Measurements from ENCODE around the gene GTF2IRD1.

GTF2IRD1 gene

GRCh38 chr7:74512762-74513161 is 59.1 kb downstream of the GTF2IRD1 start:
- Histone ChIP-seq H3K36me3 (ENCODE audit: control insufficient read depth, insufficient read depth, low read length) (peaks cover 13% of the 10 kb centered on the region), H3K4me3 (ENCODE audit: insufficient read depth, low read depth, low read length) (no peak overlapping the region), H3K27ac (ENCODE audit: insufficient read depth, low read depth, low read length, poor library complexity, severe bottlenecking) (no peak overlapping the region), H3K9me3 (ENCODE audit: control insufficient read depth, low read length) (no peaks in the 10 kb centered on the region), H3K27me3 (ENCODE audit: control insufficient read depth, insufficient read depth, low read length, poor library complexity, severe bottlenecking) (no peaks in the 10 kb centered on the region), H3K4me1 (ENCODE audit: control insufficient read depth, insufficient read depth, low read length) (no peaks in the 10 kb centered on the region)
- WGBS, 2 experiments: 95 to 96% methylated on average over 18 of the region's 18 CpGs

GRCh38 chr7:74514131-74514591 is 60.5 kb downstream of the GTF2IRD1 start:
- H3K4me1 ChIP-seq (ENCODE audit: control insufficient read depth, insufficient read depth, low read length): no peaks in the 10 kb centered on the region
- no peak overlapping the region for H3K4me3 ChIP-seq (ENCODE audit: insufficient read depth, low read depth, low read length)
- no peaks in the 10 kb centered on the region for H3K9me3 ChIP-seq (ENCODE audit: control insufficient read depth, low read length)
- no peak overlapping the region for H3K27ac ChIP-seq (ENCODE audit: insufficient read depth, low read depth, low read length, poor library complexity, severe bottlenecking)
- 93 to 94% methylated on average over 11 of the region's 11 CpGs for WGBS, 2 experiments
- no peaks in the 10 kb centered on the region for H3K27me3 ChIP-seq (ENCODE audit: control insufficient read depth, insufficient read depth, low read length, poor library complexity, severe bottlenecking)
- H3K36me3 ChIP-seq (ENCODE audit: control insufficient read depth, insufficient read depth, low read length): peaks cover 15% of the 10 kb centered on the region

DNA sequence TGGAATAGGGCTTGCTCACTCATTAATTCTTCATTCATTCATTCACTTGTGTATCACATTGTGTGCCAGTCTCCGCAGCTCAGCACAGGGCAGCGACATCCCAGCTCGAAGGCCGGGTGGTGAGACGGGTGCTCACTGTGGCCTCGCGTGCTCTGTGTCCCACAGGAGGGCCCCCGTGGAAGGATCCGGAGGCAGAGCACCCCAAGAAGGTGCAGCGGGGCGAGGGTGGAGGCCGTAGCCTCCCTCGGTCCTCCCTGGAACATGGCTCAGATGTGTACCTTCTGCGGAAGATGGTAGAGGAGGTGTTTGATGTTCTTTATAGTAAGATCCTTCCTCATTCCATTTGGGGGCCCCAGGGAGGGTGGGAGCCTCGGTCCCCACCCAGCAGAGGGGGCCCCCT is 61.6 kb downstream of the GTF2IRD1 start:
- Histone ChIP-seq H3K27me3 (ENCODE audit: control insufficient read depth, insufficient read depth, low read length, poor library complexity, severe bottlenecking) (no peaks in the 10 kb centered on the region), H3K27ac (ENCODE audit: insufficient read depth, low read depth, low read length, poor library complexity, severe bottlenecking) (no peak overlapping the region), H3K4me1 (ENCODE audit: control insufficient read depth, insufficient read depth, low read length) (no peaks in the 10 kb centered on the region), H3K4me3 (ENCODE audit: insufficient read depth, low read depth, low read length) (no peak overlapping the region), H3K36me3 (ENCODE audit: control insufficient read depth, insufficient read depth, low read length) (peaks cover 26% of the 10 kb centered on the region), H3K9me3 (ENCODE audit: control insufficient read depth, low read length) (no peaks in the 10 kb centered on the region)
- WGBS, 2 experiments: 95 to 96% methylated on average over 15 of the region's 15 CpGs

- H3K27ac ChIP-seq (ENCODE audit: insufficient read depth, low read depth, low read length, poor library complexity, severe bottlenecking): no peak overlapping the region
- H3K27me3 ChIP-seq (ENCODE audit: control insufficient read depth, insufficient read depth, low read length, poor library complexity, severe bottlenecking): no peaks in the 10 kb centered on the region
- peaks cover 34% of the 10 kb centered on the region for H3K36me3 ChIP-seq (ENCODE audit: control insufficient read depth, insufficient read depth, low read length)
- H3K4me3 ChIP-seq (ENCODE audit: insufficient read depth, low read depth, low read length): no peak overlapping the region
- H3K4me1 ChIP-seq (ENCODE audit: control insufficient read depth, insufficient read depth, low read length): no peaks in the 10 kb centered on the region
- 91 to 100% methylated on average over 3 of the region's 3 CpGs for WGBS, 2 experiments
- no peaks in the 10 kb centered on the region for H3K9me3 ChIP-seq (ENCODE audit: control insufficient read depth, low read length)
Measured at GRCh38 chr7:74516214-74516613, 62.5 kb downstream of the GTF2IRD1 start.

DNA sequence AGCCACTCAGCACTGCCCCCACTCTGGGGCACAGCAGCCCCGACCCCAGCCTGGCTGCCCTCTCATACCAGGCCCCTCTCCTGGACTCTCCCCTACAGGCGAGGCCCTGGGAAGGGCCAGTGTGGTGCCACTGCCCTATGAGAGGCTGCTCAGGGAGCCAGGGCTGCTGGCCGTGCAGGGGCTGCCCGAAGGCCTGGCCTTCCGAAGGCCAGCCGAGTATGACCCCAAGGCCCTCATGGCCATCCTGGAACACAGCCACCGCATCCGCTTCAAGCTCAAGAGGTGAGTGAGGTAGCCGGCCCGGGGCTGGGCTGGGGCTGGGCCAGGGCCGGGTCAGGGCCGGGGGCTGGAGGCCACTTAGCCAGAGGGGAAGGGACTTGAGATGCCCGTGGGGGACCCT is 64.3 kb downstream of the GTF2IRD1 start:
- H3K4me1 ChIP-seq (ENCODE audit: control insufficient read depth, insufficient read depth, low read length): no peaks in the 10 kb centered on the region
- no peaks in the 10 kb centered on the region for H3K9me3 ChIP-seq (ENCODE audit: control insufficient read depth, low read length)
- no peaks in the 10 kb centered on the region for H3K27me3 ChIP-seq (ENCODE audit: control insufficient read depth, insufficient read depth, low read length, poor library complexity, severe bottlenecking)
- H3K27ac ChIP-seq (ENCODE audit: insufficient read depth, low read depth, low read length, poor library complexity, severe bottlenecking): no peak overlapping the region
- no peak overlapping the region for H3K4me3 ChIP-seq (ENCODE audit: insufficient read depth, low read depth, low read length)
- H3K36me3 ChIP-seq (ENCODE audit: control insufficient read depth, insufficient read depth, low read length): peaks cover 38% of the 10 kb centered on the region
- WGBS, 2 experiments: 95 to 97% methylated on average over 13 of the region's 13 CpGs

DNA sequence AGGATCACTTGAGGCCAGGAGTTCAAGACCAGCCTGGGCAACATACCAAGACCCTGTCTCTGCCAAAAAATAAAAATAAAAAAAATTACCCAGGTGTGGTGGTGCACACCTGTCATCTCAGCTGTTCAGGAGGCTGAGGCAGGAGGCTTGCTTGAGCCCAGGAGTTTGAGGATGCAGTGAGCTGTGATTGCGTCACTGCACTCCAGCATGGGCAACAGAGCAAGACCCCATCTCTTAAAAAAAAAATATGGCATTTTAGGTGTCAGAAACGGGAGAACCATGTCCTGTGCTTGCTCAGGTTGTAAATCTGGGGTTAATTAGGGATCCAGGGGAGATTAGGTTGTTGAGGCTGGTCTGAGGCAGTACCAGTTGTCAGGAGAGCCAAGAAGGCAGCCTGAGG is 64.9 kb downstream of the GTF2IRD1 start:
- no peaks in the 10 kb centered on the region for H3K27me3 ChIP-seq (ENCODE audit: control insufficient read depth, insufficient read depth, low read length, poor library complexity, severe bottlenecking)
- no peak overlapping the region for H3K4me3 ChIP-seq (ENCODE audit: insufficient read depth, low read depth, low read length)
- peaks cover 38% of the 10 kb centered on the region for H3K36me3 ChIP-seq (ENCODE audit: control insufficient read depth, insufficient read depth, low read length)
- H3K9me3 ChIP-seq (ENCODE audit: control insufficient read depth, low read length): no peaks in the 10 kb centered on the region
- no peak overlapping the region for H3K27ac ChIP-seq (ENCODE audit: insufficient read depth, low read depth, low read length, poor library complexity, severe bottlenecking)
- 88 to 93% methylated on average over 2 of the region's 2 CpGs for WGBS, 2 experiments
- no peaks in the 10 kb centered on the region for H3K4me1 ChIP-seq (ENCODE audit: control insufficient read depth, insufficient read depth, low read length)

- no peaks in the 10 kb centered on the region for H3K27me3 ChIP-seq (ENCODE audit: control insufficient read depth, insufficient read depth, low read length, poor library complexity, severe bottlenecking)
- 96 to 97% methylated on average over 14 of the region's 14 CpGs for WGBS, 2 experiments
- no peaks in the 10 kb centered on the region for H3K9me3 ChIP-seq (ENCODE audit: control insufficient read depth, low read length)
- no peak overlapping the region for H3K27ac ChIP-seq (ENCODE audit: insufficient read depth, low read depth, low read length, poor library complexity, severe bottlenecking)
- H3K4me1 ChIP-seq (ENCODE audit: control insufficient read depth, insufficient read depth, low read length): no peaks in the 10 kb centered on the region
- H3K4me3 ChIP-seq (ENCODE audit: insufficient read depth, low read depth, low read length): no peak overlapping the region
- H3K36me3 ChIP-seq (ENCODE audit: control insufficient read depth, insufficient read depth, low read length): peaks cover 35% of the 10 kb centered on the region
Measured at GRCh38 chr7:74519395-74519794, 65.7 kb downstream of the GTF2IRD1 start.

GRCh38 chr7:74521855-74522254 is 68.1 kb downstream of the GTF2IRD1 start:
- no peak overlapping the region for H3K4me3 ChIP-seq (ENCODE audit: insufficient read depth, low read depth, low read length)
- H3K27me3 ChIP-seq (ENCODE audit: control insufficient read depth, insufficient read depth, low read length, poor library complexity, severe bottlenecking): no peaks in the 10 kb centered on the region
- H3K4me1 ChIP-seq (ENCODE audit: control insufficient read depth, insufficient read depth, low read length): no peaks in the 10 kb centered on the region
- no peaks in the 10 kb centered on the region for H3K9me3 ChIP-seq (ENCODE audit: control insufficient read depth, low read length)
- H3K36me3 ChIP-seq (ENCODE audit: control insufficient read depth, insufficient read depth, low read length): peaks cover 33% of the 10 kb centered on the region
- WGBS, 2 experiments: 95% methylated on average over 10 of the region's 10 CpGs
- H3K27ac ChIP-seq (ENCODE audit: insufficient read depth, low read depth, low read length, poor library complexity, severe bottlenecking): no peak overlapping the region

DNA sequence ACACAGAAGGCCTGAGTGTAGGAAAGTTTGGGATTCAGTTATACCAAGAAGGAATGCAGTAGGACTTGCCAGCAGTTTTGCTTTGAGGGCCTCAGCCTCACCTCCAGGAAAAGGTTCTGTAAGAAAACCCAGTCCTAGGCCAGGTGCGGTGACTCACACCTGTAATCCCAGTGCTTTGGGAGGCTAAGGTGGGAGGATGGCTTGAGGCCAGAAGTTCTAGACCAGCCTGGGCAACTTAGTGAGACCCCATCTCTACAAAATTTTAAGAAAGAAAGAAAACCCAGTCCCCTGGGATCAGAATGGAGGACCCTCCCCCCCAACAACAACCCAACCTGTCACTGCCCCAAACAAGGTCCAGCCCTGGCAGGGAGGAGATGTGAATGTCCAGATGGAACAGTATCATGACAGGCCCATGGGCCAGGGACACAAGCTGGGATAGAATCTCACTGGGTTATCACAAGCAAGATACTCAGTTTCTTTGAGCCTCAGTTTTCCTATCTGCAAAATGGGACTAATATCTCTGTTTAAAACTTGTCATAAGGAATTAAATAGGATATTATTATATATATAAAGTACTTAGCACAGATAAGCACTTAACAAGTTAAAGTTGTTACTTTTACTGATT is 68.7 kb downstream of the GTF2IRD1 start:
- peaks cover 33% of the 10 kb centered on the region for H3K36me3 ChIP-seq (ENCODE audit: control insufficient read depth, insufficient read depth, low read length)
- H3K4me3 ChIP-seq (ENCODE audit: insufficient read depth, low read depth, low read length): no peak overlapping the region
- H3K27me3 ChIP-seq (ENCODE audit: control insufficient read depth, insufficient read depth, low read length, poor library complexity, severe bottlenecking): no peaks in the 10 kb centered on the region
- no peaks in the 10 kb centered on the region for H3K4me1 ChIP-seq (ENCODE audit: control insufficient read depth, insufficient read depth, low read length)
- H3K9me3 ChIP-seq (ENCODE audit: control insufficient read depth, low read length): no peaks in the 10 kb centered on the region
- H3K27ac ChIP-seq (ENCODE audit: insufficient read depth, low read depth, low read length, poor library complexity, severe bottlenecking): no peak overlapping the region
- WGBS, 2 experiments: 83 to 100% methylated on average over 1 of the region's 1 CpG

- no peak overlapping the region for H3K4me3 ChIP-seq (ENCODE audit: insufficient read depth, low read depth, low read length)
- 96 to 97% methylated on average over 4 of the region's 4 CpGs for WGBS, 2 experiments
- H3K9me3 ChIP-seq (ENCODE audit: control insufficient read depth, low read length): no peaks in the 10 kb centered on the region
- H3K27me3 ChIP-seq (ENCODE audit: control insufficient read depth, insufficient read depth, low read length, poor library complexity, severe bottlenecking): no peaks in the 10 kb centered on the region
- no peaks in the 10 kb centered on the region for H3K4me1 ChIP-seq (ENCODE audit: control insufficient read depth, insufficient read depth, low read length)
- H3K27ac ChIP-seq (ENCODE audit: insufficient read depth, low read depth, low read length, poor library complexity, severe bottlenecking): no peak overlapping the region
- H3K36me3 ChIP-seq (ENCODE audit: control insufficient read depth, insufficient read depth, low read length): peaks cover 33% of the 10 kb centered on the region
Measured at GRCh38 chr7:74523015-74523414, 69.3 kb downstream of the GTF2IRD1 start.

- H3K27ac ChIP-seq (ENCODE audit: insufficient read depth, low read depth, low read length, poor library complexity, severe bottlenecking): no peak overlapping the region
- H3K27me3 ChIP-seq (ENCODE audit: control insufficient read depth, insufficient read depth, low read length, poor library complexity, severe bottlenecking): no peaks in the 10 kb centered on the region
- WGBS, 2 experiments: 92 to 94% methylated on average over 6 of the region's 6 CpGs
- H3K36me3 ChIP-seq (ENCODE audit: control insufficient read depth, insufficient read depth, low read length): peaks cover 29% of the 10 kb centered on the region
- no peaks in the 10 kb centered on the region for H3K9me3 ChIP-seq (ENCODE audit: control insufficient read depth, low read length)
- H3K4me1 ChIP-seq (ENCODE audit: control insufficient read depth, insufficient read depth, low read length): no peaks in the 10 kb centered on the region
- no peak overlapping the region for H3K4me3 ChIP-seq (ENCODE audit: insufficient read depth, low read depth, low read length)
Measured at GRCh38 chr7:74525140-74525539, 71.4 kb downstream of the GTF2IRD1 start.

Measured in ectodermal cell (in vitro differentiated cells).